NCI-H774 (cell line): ENCODE measurements around the gene AK9.

Source experiments
- DNase-seq: peaks from one replicate; lab custom pipeline; 2025; lab: John Stamatoyannopoulos, UW

AK9 gene

DNA sequence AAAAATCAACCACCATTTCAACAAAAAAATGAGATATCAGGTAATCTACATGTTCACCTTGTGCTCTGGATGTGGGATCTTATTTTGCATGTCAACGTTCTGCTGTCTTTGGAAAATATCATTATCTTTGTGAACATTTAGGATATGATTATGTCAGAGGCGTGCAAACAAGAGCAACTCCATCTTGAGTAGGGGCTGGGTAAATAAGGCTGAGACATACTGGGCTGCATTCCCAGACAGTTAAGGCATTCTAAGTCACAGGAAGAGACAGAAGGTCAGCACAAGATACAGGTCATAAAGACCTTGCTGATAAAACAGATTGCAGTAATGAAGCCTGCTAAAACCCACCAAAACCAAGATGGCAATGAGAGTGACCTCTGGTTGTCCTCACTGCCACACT is 179.2 kb downstream of the AK9 start:
- DNase-seq = no peak

DNA sequence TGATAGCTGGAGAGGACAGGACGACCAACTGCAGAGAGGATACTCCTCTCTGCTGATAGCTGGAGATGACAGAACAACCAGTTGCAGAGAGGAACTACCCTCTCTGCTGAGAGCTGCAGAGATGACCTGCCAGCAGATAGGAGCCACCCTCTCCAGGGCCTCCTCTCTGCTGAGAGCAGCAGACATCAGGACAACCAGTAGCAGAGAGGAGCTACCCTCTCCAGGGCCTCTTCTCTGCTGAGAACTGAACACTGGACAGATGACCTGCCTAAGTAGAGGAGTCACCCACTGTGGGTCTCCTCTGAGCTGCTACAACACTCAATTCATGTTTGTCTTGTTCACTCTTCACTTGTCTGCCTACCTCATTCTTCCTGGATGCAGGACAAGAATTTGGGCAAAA is 180.6 kb downstream of the AK9 start:
- no peak for DNase-seq

DNA sequence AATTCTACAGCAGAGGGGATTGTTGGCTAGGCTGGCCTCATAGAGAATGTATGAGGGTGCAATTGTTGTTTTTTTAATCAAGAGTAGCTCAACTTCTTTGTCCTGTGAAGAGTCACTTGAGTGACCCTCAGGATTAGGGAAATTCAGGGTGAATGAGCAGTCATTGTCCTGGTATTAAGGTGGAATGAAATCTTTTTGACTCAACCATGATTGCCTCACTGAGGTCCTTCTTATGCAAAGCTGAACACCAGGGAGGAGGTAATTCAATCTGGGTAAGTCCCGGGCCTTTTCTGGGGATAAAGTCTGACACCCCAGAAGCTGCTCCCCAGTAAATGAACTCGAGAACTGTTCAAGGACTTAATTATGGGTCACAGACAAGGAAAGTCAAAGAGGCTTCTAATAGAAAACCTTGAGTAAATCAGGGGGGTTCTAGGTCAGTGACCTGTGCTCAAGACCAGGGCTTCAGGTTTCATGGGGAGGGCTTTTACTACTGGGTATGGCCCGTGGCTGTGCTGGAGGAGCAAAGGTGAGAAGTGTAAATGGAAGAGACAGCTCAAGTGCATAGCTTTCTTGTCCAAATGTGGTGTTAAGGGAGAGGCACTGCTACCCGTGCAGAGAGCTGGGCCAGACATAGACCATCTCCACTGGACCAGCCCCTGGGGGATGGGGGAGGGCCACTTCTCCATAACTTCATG is 182.7 kb downstream of the AK9 start:
- no peak for DNase-seq

DNA sequence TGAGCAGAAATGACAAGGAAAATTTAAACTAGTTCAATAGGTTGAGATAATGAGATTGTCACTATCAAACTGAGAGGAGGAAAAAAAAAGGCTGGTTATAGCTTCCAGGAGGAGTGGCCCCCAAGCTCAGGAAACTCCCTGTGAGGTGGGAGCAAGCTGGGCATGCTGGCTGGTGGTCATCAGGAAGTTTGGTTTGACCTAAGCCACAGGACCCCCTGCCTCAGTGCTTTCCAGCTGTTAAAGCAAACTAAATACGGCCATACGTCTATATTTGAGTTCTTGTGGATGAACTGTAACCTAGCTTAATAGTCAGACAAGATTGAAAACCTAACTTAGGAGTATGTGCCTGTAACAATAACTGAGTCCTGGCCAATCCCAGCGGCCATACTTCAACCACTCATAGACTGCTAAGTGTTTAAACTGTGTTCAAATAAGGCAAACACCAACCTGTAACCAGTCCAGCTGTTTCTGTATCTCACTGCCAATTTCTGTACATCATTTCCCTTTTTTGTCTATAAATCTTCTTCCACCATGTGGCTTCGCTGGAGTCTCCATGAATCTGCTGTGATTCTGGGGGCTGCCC is 183.4 kb downstream of the AK9 start:
- DNase-seq = peak; percentile 20

DNA sequence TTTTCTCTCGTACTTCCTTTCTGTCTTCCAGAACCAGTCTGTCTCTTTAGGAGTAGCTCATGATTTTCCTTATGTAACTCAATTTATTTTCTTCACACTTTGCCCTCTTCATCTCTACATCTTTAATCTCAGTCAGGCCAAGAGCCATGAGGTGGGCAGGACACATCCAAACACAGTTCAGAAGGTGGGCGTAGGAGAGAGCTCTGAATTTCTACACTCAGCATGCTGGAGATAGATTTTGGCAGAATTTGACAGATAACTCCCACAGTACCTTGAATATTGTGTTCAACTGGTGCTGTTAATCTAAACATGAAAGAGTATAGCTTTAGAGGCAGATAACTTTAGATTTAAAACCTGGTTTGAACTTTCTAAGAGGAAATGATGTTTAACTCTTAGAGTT is 184.2 kb downstream of the AK9 start:
- DNase-seq = no peak

DNA sequence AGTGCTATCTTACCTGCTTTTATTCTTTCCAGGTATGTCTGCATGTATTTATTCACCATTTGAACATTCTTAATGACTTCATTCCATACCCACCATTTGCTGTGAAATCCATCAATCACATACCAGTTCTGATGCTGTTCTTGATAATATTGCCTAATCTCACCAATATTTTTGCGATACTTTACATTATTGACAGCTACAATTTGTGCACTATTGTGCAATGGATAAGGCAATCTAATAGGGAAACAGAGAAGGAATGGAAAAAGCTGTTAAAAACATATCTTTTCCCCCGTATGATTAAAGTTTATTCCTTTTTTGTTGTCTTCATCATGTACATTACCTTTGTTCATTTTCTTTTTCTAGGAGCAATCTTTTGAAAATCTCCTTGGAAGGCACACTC is 184.7 kb downstream of the AK9 start:
- DNase-seq = no peak

DNA sequence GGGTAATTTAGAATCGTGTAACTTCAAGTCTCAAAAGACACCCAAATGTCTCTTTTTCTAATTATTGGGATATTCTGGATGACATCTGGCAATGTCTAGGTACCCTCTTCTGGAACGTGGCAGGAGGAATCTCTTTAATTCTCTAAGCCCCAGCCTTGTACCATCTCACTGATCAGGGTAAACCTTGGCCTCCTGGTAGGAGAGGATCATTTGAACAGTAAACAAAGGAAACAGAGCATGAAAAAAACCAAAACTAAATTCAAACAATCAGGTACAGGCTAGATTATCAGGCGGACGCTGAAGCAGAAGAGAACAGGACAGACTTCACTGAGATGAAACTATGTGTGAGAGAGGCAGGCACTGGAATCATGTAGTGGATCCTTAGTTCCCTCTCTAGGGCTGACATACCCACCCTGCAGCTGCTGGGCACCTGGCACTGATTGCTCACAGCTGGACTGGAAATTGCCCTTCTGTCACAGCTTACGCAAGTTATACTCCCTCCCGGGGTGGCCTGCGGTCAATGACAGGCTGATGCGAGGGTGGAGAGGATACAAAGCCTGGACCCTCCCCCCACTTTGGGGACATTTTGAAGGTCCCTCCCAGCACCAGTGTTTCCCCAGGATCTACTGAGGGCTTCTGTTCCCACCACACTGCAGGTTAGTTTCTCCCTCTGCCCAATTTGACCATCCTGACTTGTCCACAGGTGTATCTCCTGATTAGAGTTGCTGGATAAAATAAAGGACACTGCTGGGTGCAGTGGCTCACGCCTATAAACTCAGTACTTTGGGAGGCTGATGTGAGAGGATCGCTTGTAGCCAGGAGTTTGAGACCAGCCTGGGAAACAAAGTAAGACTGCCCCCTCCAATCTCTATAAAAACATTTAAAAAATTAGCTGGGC is 187.4 kb downstream of the AK9 start:
- peak; percentile 37 for DNase-seq

DNA sequence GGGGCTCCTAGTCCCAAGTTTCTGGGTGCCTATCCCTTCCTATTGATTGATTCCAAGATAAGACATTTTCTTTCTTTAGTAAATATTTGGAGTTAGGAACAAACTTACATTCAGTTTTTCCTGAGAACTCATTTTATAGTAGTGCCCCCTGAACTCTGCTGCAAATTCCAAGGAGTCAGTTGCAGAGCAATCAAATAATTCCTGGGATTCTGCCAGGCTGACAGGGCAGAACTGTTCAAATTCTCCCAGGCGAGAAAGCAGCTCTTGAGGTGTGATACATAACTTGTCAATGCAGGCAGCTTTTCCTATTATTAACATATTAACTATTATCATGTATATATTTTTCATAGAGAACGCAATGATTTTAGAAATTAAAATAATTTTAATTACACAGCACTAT is 192.1 kb downstream of the AK9 start:
- no peak for DNase-seq

DNA sequence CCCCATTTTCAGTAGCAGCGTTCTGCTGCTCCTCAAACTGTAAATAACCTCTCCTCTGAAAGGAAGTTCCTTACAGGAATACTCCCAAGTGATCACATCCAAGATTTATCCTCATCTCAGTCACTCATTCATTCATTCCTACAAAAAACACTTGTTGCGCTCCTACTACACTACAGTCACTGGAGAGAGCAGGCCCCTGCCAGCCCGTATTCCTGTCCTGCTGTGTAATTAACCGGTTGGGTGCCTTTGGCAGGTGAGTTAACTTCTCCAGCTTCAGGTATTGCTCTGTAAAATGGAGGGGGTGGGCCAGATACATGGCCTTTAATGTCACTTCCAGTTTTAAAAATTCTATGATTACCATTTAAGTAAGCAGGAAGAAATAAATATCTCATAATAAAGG is 192.9 kb downstream of the AK9 start:
- no peak for DNase-seq

DNA sequence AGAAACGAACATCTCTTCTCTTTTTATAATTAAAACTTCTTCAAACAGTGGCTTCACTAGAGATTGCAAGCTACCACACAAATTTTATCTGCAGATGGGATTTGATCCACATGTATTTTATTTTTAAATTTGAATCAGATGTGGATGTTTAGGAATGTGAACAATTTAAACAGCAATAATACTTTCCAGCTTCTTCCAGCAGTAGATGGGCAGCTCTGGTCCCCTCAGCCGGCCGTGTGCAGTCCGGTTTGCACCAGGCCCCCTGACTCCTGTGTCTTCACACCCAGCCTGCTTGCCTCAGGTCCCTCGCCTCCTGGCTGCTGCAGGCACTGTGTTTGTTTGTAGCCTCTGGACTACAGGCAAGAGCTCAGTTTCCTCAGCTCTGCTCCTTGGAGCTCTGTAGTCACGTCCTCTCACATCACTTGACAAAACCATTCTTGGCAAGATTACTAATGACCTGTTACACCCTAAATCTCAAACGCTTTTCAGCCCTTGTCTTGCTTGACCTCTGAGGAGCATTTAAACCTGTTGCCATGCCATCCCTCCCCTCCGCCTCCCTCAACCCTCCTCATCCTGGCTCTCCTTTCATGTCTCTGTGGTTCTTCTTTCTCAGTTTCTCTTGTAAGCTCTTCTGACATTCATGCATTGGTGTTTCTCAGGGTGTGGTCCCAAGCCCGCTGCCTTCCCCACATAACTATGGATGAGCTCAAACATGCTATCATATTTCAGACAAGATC is 194.8 kb downstream of the AK9 start:
- no peak for DNase-seq

DNA sequence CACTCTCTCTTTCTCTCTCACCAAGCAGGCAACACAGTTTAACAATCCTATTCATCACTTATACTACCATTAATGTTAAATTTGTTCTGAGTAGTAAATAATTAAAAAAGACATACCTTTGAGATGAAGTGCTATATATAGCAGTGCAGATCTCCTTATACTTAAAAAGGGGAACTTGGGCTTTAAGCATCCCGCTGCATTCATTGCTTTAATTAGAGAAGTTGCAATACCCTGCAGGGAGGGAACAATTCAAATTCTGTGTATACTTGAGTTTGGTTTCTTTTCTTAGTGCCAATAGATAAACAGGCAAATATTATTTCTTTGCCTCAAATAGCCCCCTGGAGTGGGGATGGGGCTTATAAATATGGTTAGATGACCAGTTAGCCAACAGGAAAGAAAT is 197.1 kb downstream of the AK9 start:
- DNase-seq = no peak

DNA sequence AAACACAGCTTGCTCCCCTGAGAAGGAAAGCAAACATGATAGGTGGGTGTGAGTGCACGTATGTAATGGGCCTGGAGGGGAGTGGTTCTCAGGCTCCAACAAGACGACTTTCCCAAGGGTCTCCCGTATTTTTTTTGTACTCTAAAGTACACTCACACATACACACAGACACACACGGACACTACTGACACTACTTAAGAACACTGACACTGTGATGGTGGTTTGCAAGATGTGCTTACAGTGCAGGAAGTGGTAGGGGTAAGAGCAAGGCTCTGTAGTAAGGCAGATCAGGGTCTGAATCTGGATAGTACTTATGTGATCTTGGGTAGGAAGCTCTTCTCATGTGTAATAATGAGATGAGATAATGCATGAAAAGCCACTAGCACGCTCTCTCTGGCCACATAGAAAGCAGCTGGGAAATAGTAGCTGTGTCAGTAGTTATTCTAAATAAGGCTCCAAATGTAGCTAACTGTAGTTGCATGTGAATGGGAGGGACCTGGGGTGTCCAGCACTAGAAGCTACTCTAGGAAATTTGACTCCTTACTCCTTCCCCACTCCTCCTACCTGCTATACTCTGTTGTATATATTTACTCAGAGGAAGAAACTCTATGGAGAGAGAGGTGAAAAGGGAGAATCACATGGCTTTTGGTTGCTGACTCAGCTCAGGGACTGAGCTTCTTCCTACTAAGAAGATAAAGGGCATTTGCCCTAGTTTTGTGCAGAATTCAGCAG is 199.6 kb downstream of the AK9 start:
- DNase-seq = no peak

DNA sequence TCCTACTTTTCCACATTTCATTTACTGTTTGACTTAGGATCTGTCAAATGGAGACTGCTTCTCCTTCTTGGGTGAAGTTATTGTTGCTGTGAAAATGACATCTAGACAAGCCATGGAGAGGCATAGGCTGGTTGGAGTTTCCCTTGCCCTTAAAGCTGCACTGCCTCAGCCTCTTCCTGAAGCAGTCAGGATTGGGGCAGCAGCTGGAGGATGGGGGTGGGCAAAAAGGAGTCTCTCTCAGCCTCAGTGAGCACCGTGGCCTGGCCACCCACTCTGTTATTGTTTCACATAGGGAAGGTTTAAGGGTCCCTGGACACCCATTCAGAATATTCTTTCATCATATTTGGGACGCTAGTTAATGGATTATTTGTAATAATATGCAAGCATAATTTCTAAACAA is 200.3 kb downstream of the AK9 start:
- no peak for DNase-seq

DNA sequence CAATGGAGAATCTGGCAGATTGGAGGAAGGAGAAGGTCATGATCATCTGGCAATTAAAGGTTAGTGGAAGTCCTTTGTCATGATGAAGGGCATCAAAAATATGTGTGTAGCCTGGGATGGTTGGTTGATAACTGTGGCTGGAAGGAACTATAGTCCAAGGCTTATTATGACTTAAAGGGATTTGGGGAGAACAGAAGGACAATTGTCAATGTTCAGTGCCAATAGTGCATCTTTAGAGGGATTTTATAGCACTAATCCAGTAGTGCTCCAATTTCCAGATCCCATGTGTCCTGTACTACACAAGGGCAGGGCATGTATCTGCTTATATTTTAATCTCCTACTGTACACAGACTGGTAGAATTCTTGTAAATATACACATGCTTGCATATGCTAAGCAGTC is 203.0 kb downstream of the AK9 start:
- DNase-seq = no peak

DNA sequence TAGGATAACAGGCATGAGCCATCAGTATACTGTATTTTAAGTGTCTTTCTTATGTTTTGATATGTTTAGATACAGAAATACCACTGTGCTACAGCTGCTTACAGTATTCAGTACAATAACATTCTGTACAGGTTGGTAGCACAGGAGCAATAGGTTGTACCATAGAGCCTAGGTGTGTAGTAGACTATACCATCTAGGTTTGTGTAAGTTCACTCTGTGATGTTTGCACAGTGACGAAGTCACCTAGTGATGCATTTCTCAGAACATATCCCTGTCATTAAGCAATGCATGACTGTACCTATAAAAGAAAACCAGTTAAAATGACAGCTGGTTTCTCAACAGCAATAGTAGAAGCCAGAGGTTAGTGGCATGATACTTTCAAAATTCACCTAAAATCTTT is 204.9 kb downstream of the AK9 start:
- DNase-seq = no peak

DNA sequence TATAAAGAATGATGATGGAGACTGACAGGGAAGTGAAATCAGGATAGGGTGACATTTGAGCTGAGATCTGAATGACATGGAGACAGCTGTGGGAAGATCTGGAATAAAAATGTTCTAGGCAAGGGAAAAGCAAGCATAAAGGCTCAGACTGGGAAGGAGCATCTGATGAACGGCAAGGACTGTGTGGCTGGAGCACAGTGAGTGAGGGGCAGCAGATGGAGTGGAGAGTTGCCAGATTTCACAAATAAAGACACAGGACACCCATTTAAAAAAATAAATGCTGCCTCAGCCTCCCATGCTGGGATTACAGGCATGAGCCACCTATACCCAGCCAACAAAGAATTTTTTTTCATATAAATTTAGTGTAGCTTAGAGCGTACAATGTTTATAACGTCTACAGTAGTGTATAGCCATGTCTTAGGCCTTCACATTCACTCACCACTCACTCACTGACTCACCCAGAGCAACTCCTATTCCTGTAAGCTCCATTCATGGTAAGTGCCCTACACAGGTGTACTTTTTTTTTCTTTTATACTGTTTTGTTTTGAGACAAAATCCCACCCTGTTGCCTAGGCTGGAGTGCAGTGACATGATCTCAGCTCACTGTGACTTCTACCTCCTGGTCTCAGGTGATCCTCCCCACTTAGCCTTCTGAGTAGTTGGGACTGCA is 205.6 kb downstream of the AK9 start:
- DNase-seq = no peak

DNA sequence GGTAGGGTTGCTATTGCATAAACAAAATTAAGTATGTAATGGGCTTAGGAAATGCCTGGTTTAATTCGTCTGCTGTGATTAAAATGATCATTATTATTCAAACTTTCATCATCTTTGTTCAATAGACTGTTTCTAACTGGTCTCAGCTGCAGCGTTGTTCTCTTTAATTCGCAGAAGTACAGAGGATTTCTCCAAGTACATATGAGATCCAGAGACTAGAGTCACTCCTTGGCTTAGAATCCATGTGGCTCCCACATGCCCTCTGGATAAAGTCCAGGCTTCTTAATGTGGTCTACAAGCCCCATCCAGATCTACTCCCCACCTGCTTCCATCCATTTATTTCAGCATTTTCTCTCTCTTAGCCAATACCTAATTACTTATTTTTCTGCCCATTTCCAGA is 206.9 kb downstream of the AK9 start:
- no peak for DNase-seq

DNA sequence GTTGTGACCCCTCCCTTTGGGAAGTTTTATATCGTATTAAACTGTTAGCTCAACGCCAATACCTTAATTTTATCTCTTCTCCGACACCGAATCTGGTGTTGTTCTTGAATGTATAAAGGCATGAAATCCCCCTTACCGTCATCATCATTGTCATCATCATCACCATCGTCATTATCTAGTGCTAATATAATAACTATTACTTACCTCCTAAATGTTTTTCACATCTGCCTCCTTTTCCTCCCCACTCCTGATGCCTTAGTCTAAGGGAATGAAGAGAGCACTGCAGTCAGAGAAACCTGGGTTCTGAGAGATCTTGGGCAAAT is 207.3 kb downstream of the AK9 start:
- no peak for DNase-seq

DNA sequence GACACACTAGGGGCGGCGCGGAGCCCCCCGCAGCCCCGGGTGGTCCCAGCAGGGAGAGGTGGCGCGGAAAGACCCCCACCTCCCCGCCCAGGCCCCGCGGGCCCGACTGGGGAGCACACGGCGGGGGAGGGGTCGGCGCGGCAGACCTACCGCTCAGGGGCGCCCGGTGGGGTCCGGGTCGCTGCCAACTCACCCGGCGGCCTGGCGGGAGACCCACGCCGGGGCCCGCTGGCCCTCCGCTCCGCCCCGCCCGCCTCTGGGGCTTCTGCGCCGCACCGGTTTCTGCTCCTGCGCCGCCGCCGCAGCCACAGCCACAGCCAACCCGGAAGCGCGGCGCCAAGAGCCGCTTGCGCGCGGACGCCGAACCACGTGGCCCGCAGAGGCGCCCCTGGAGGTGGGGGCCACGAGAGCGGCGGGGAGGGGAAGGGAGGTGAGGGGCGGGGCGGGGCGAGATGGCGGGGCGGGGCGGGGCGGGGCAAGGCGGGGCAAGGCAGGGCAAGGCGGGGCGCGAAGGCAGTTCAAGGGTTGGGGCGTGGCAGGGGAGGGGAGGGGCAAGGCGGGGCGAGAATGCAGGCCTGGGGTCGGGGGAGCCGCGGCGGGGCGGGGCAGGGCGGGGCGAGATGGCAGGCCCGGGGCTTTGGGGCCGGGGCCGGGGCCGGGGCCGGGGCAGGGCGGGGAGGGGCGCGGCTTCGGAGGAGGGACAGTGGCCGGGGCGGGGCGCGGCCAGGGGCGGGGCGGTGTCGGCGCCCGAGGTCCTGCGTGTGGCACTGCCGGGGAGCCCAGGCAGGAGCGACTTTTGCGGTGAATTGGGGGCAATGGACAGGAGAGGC is 207.9 kb downstream of the AK9 start, which contains the start of gene ZBTB24:
Gene ZBTB24, minus strand, starts transcription at position 315 of the 830 bp plus-strand sequence. CDS start 1,193 bp downstream, outside the sequence.
- peak; percentile 98 for DNase-seq

DNA sequence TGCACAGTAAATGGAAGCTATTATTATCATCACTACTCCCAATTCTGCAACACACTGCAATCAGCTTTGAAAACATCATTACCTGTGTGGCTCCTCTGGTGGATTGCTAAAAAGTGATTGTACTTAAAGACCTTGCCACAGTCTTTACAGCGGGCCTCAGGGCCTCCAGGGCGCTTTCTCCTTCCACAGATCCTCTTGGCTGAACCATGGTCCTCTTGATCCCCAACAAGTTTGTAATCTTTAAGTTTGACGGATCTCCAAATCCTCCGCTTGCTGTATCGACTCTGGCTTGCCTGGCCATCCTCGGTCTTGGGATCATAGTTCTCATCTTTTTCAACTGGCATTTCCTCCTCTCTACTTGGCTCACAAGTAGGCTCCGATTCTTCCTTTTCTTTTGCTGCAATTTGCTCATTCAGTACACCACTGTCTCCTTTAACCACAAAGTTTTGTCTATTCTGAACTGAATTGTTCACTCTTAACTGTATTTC is 210.0 kb downstream of the AK9 start:
- no peak for DNase-seq
